HCT116 (cell line): ENCODE measurements around the gene PLOD2. TPM values are rescaled to one million over a fixed set of nuclear protein-coding genes. Genes with fewer than 3 reads are reported as not detected.

Experiments
- ATAC-seq: fragments of 200-7000 bp; cut with Tn5 transposase; 2 replicates; pipeline ENCODE4 v1.9.1; 2020; ENCODE audit warnings: mild to moderate bottlenecking, moderate library complexity
- BruUV-seq: library from RNA; stranded (reverse); fragments of 400-500 nt; replicated peaks from 2 replicates; lab custom pipeline; 2021; lab: Mats Ljungman, UMichigan
- CTCF ChIA-PET: fragments of 300-600 bp; sonication (Branson Sonifier 250); formaldehyde crosslinking; loops from one replicate; lab custom pipeline; 2021; ENCODE audit warnings: antibody characterized with exemption; lab: Charles Lee
- POLR2A ChIA-PET: fragments of 300-600, 350-600 bp; sonication (Branson Sonifier 250); formaldehyde crosslinking; loops from one replicate; lab custom pipeline; 2021; ENCODE audit warnings: antibody characterized with exemption; lab: Charles Lee
- RAD21 ChIA-PET, 2 experiments: fragments of 300-600 bp; sonication (Branson Sonifier 250); formaldehyde crosslinking; loops; one replicate each; lab custom pipeline; 2023; ENCODE audit warnings: low total read pairs in 2 of 2; ENCODE audit not compliant: uncharacterized antibody in 2 of 2, unreplicated experiment in 2 of 2, low non-redundant PET in 1 of 2; lab: Charles Lee
- DNase-seq: peaks from one replicate; pipeline ENCODE4 v3.0.0-alpha.2; 2010; ENCODE audit warnings: low read depth, low spot score
- H2AFZ ChIP-seq: fragments of 200-600 bp; shearing (Covaris generic), sonication (generic); 2 replicates; pipeline ENCODE4 v1.6.1; 2017; ENCODE audit warnings: low read depth, mixed run types, mixed read lengths, antibody characterized with exemption, low read length; ENCODE audit not compliant: poor library complexity, severe bottlenecking
- H3K27ac ChIP-seq: 2 replicates; pipeline ENCODE4 v1.5.1; 2012; ENCODE audit warnings: low read depth, low read length
- H3K27me3 ChIP-seq: fragments of 200-600 bp; sonication (generic); 2 replicates; pipeline ENCODE4 v1.6.1; 2016; ENCODE audit warnings: mixed run types, low read length, mixed read lengths; ENCODE audit not compliant: insufficient read depth
- H3K36me3 ChIP-seq, 2 experiments: fragments of 200-500 bp in 1 of 2; fragments of 200-600 bp in 1 of 2; sonication (Bioruptor generic) in 1 of 2; sonication (generic) in 1 of 2; 2 replicates each; pipeline versions ENCODE4 v1.5.1 to v1.6.1; 2014 to 2016; ENCODE audit warnings: low read length in 2 of 2, inconsistent platforms in 1 of 2, mixed read lengths in 1 of 2, mixed run types in 1 of 2; ENCODE audit not compliant: insufficient read depth in 2 of 2, control insufficient read depth in 1 of 2
- H3K4me1 ChIP-seq, 2 experiments: fragments of 200-600 bp in 1 of 2; sonication (generic) in 1 of 2; 2 replicates each; pipeline versions ENCODE4 v1.5.1 to v1.6.1; 2012 to 2017; ENCODE audit warnings: low read length in 2 of 2, inconsistent platforms in 1 of 2, mild to moderate bottlenecking in 1 of 2, mixed read lengths in 1 of 2, mixed run types in 1 of 2, moderate library complexity in 1 of 2; ENCODE audit not compliant: insufficient read depth in 2 of 2, control insufficient read depth in 1 of 2
- H3K4me2 ChIP-seq: fragments of 200-600 bp; sonication (generic); 2 replicates; pipeline ENCODE4 v1.6.1; 2017; ENCODE audit warnings: mixed run types, low read length, mixed read lengths
- H3K4me3 ChIP-seq, 2 experiments: fragments of 200-600 bp in 1 of 2; sonication (generic) in 1 of 2; replicated peaks in 1 of 2; 2 replicates each; pipeline ENCODE4 v1.5.1; 2011 to 2016; ENCODE audit warnings: low read length in 2 of 2, control low read depth in 1 of 2, low read depth in 1 of 2, mild to moderate bottlenecking in 1 of 2, mixed read lengths in 1 of 2, mixed run types in 1 of 2
- H3K79me2 ChIP-seq: fragments of 200-600 bp; sonication (generic); 2 replicates; pipeline ENCODE4 v1.6.1; 2017; ENCODE audit warnings: mild to moderate bottlenecking, mixed run types, low read length, moderate library complexity, mixed read lengths; ENCODE audit not compliant: insufficient read depth
- H3K9ac ChIP-seq: fragments of 200-600 bp; sonication (generic); 2 replicates; pipeline ENCODE4 v1.6.1; 2016; ENCODE audit warnings: low read length, mixed read lengths
- H3K9me2 ChIP-seq: fragments of 200-600 bp; sonication (generic), shearing (Covaris generic); 2 replicates; pipeline ENCODE4 v1.6.1; 2017; ENCODE audit warnings: mixed run types, mild to moderate bottlenecking, moderate library complexity; ENCODE audit not compliant: insufficient read depth
- H3K9me3 ChIP-seq, 2 experiments: fragments of 200-500 bp in 1 of 2; fragments of 200-600 bp in 1 of 2; sonication (Bioruptor generic) in 1 of 2; sonication (generic) in 1 of 2; 2 replicates each; pipeline ENCODE4 v1.6.1; 2014 to 2017; ENCODE audit warnings: low read length in 2 of 2, mixed read lengths in 2 of 2, inconsistent platforms in 1 of 2, low read depth in 1 of 2, mild to moderate bottlenecking in 1 of 2, mixed run types in 1 of 2, moderate library complexity in 1 of 2; ENCODE audit not compliant: control insufficient read depth in 1 of 2, insufficient read depth in 1 of 2
- H4K20me1 ChIP-seq: fragments of 200-600 bp; sonication (generic), shearing (Covaris generic); 2 replicates; pipeline ENCODE4 v1.6.1; 2017; ENCODE audit warnings: mixed run types, mild to moderate bottlenecking, moderate library complexity; ENCODE audit not compliant: insufficient read depth
- ATF3 ChIP-seq: IDR thresholded peaks from 2 replicates; pipeline ENCODE4 v1.6.1; 2012
- CEBPB ChIP-seq: IDR thresholded peaks from 2 replicates; pipeline ENCODE4 v1.6.1; 2012; ENCODE audit warnings: low read depth
- ELF1 ChIP-seq: IDR thresholded peaks from 2 replicates; pipeline ENCODE4 v1.6.1; 2012; ENCODE audit warnings: low read depth, borderline replicate concordance
- FOSL1 ChIP-seq: IDR thresholded peaks from 2 replicates; pipeline ENCODE4 v1.6.1; 2012; ENCODE audit warnings: low read depth
- JUND ChIP-seq: IDR thresholded peaks from 2 replicates; pipeline ENCODE4 v1.6.1; 2012
- POLR2A ChIP-seq: IDR thresholded peaks from 2 replicates; pipeline ENCODE4 v1.7.0; 2011; ENCODE audit warnings: borderline replicate concordance; ENCODE audit not compliant: insufficient read depth, insufficient read length; ENCODE audit errors: extremely low read depth
- POLR2AphosphoS5 ChIP-seq: IDR thresholded peaks from 2 replicates; pipeline ENCODE4 v1.6.1; 2011; ENCODE audit warnings: mild to moderate bottlenecking, low read depth, low read length, moderate library complexity
- RAD21 ChIP-seq: IDR thresholded peaks from 2 replicates; pipeline ENCODE4 v1.6.1; 2012; ENCODE audit warnings: low read depth, mild to moderate bottlenecking
- SIN3A ChIP-seq: IDR thresholded peaks from 2 replicates; pipeline ENCODE4 v1.6.1; 2012; ENCODE audit warnings: low read depth
- TCF7L2 ChIP-seq: IDR thresholded peaks from 2 replicates; pipeline ENCODE4 v1.7.0; 2011; ENCODE audit warnings: borderline replicate concordance, inconsistent platforms; ENCODE audit not compliant: insufficient read depth, insufficient read length; ENCODE audit errors: extremely low read depth
- YY1 ChIP-seq: IDR thresholded peaks from 2 replicates; pipeline ENCODE4 v1.6.1; 2011; ENCODE audit warnings: low read length, low read depth, moderate library complexity, mild to moderate bottlenecking; ENCODE audit not compliant: insufficient replicate concordance; ENCODE audit errors: extremely low read depth
- ZBTB33 ChIP-seq: IDR thresholded peaks from 2 replicates; pipeline ENCODE4 v1.6.1; 2011; ENCODE audit warnings: mild to moderate bottlenecking, low read length, moderate library complexity; ENCODE audit not compliant: insufficient replicate concordance; ENCODE audit errors: extremely low read depth
- ZFX ChIP-seq: fragments of 450-650 bp; IDR thresholded peaks from 2 replicates; pipeline ENCODE4 v1.6.1; 2017
- ZNF274 ChIP-seq: fragments of 200-500 bp; sonication (Bioruptor generic); IDR thresholded peaks from 2 replicates; pipeline ENCODE4 v1.6.1; 2014; ENCODE audit warnings: mild to moderate bottlenecking, low read depth, low read length, inconsistent platforms
- intact Hi-C: fragments of 100-400 bp; cut with micrococcal nuclease; formaldehyde crosslinking; loops from 2 replicates; pipeline ENCODE4 v1.10.0; 2022
- total RNA-seq: library from RNA; stranded (reverse); gene quantifications from one replicate; pipeline ENCODE4 v1.2.1, GENCODE V29; 2021; ENCODE audit not compliant: unreplicated experiment
- TF ChIP-seq, protein P1 (sequence below), 3 experiments: fragments of 200-600 bp in 1 of 3; sonication (generic) in 1 of 3; IDR thresholded peaks in 2 of 3; conservative IDR thresholded peaks in 1 of 3; 2 replicates each; pipeline ENCODE4 v1.5.1; 2012 to 2017; ENCODE audit warnings: low read depth in 2 of 3, low read length in 2 of 3, antibody characterized with exemption in 1 of 3, borderline replicate concordance in 1 of 3, control low read depth in 1 of 3, mild to moderate bottlenecking in 1 of 3, mixed read lengths in 1 of 3, mixed run types in 1 of 3, moderate library complexity in 1 of 3; ENCODE audit not compliant: insufficient read depth in 1 of 3
- TF ChIP-seq, protein P2 (sequence below): IDR thresholded peaks from 2 replicates; pipeline ENCODE4 v1.6.1; 2012

PLOD2 gene
- total RNA-seq, 1 experiment from 2014 or later = 25.8 TPM

DNA sequence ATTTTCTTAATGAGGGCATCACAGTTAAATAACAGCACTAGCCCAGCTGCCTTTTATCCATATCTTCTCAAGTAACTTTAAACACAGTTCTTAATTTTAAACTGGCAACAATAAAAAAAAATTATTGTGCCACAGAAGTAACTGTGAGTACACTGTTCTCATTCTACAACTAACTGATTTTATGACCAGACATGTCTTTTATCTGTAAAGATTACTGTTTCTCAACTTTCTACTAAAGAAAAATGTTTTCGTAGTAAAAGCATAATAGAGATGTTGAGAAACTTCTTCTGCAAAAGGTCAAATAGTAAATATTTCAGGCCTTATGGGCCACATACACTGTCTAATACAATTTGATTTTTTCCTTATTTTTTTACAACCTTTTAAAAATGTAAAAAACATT is 32.0 kb downstream of the PLOD2 start:
- no peaks in the 10 kb centered on the region for H3K36me3 ChIP-seq
- no peaks in the 10 kb centered on the region for H3K79me2 ChIP-seq

GRCh38 chr3:146128179-146128578 is 32.8 kb downstream of the PLOD2 start:
- H3K4me3 ChIP-seq = no peak overlapping the region
- POLR2A ChIA-PET = no interaction called here
- CTCF ChIA-PET = no interaction called here
- H3K36me3 ChIP-seq = no peaks in the 10 kb centered on the region
- H3K9me3 ChIP-seq = no peaks in the 10 kb centered on the region
- H3K27me3 ChIP-seq = no peaks in the 10 kb centered on the region
- no peak overlapping the region for H3K27ac ChIP-seq
- no peak overlapping the region for H2AFZ ChIP-seq
- no peaks in the 10 kb centered on the region for H3K79me2 ChIP-seq
- H3K4me2 ChIP-seq = no peak overlapping the region
- ATAC-seq = no peak
- no TSS peak for BruUV-seq
- RAD21 ChIA-PET = no interaction called here
- DNase-seq = no peak
- H3K4me1 ChIP-seq = peaks cover 7% of the 10 kb centered on the region in 2 experiments
- intact Hi-C loops = no loop called here
- no peaks in the 10 kb centered on the region for H4K20me1 ChIP-seq
- H3K9ac ChIP-seq = no peak overlapping the region
- TF ChIP-seq SIN3A (no peak), ZBTB33 (no peak), YY1 (no peak), ZFX (no peak), POLR2AphosphoS5 (no peak), ATF3 (no peak), FOSL1 (no peak), ZNF274 (no peak), ELF1 (no peak), TCF7L2 (no peak), JUND (no peak), POLR2A (no peak), RAD21 (no peak)
- TF ChIP-seq, protein P1, sequence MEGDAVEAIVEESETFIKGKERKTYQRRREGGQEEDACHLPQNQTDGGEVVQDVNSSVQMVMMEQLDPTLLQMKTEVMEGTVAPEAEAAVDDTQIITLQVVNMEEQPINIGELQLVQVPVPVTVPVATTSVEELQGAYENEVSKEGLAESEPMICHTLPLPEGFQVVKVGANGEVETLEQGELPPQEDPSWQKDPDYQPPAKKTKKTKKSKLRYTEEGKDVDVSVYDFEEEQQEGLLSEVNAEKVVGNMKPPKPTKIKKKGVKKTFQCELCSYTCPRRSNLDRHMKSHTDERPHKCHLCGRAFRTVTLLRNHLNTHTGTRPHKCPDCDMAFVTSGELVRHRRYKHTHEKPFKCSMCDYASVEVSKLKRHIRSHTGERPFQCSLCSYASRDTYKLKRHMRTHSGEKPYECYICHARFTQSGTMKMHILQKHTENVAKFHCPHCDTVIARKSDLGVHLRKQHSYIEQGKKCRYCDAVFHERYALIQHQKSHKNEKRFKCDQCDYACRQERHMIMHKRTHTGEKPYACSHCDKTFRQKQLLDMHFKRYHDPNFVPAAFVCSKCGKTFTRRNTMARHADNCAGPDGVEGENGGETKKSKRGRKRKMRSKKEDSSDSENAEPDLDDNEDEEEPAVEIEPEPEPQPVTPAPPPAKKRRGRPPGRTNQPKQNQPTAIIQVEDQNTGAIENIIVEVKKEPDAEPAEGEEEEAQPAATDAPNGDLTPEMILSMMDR (IDR thresholded peaks at IDR 0.05 in 2 of 3, conservative IDR thresholded peaks at IDR 0.05 in 1 of 3; ENCODE audit: borderline replicate concordance in 1 of 3, insufficient read depth in 1 of 3, low read depth in 2 of 3, low read length in 2 of 3) = no peak
- TF ChIP-seq, protein P2, sequence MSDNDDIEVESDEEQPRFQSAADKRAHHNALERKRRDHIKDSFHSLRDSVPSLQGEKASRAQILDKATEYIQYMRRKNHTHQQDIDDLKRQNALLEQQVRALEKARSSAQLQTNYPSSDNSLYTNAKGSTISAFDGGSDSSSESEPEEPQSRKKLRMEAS = no peak
- TF ChIP-seq, all 23 proteins: peak for 0
- H3K9me2 ChIP-seq = no peaks in the 10 kb centered on the region

More for the DNA sequence above, 32.0 kb downstream of the PLOD2 start:
- ChIA-PET CTCF (no interaction called here), POLR2A (no interaction called here), RAD21 (no interaction called here)
- no peaks in the 10 kb centered on the region for H4K20me1 ChIP-seq
- H3K27me3 ChIP-seq = no peaks in the 10 kb centered on the region
- no peak overlapping the region for H3K27ac ChIP-seq
- no TSS peak for BruUV-seq
- no peak overlapping the region for H3K4me2 ChIP-seq
- TF ChIP-seq CEBPB (no peak), POLR2A (no peak)
- ATAC-seq = no peak
- intact Hi-C loops = no loop called here
- DNase-seq = no peak
- no peak overlapping the region for H3K4me3 ChIP-seq
- no peak overlapping the region for H2AFZ ChIP-seq
- no peaks in the 10 kb centered on the region for H3K9me3 ChIP-seq
- peaks cover 7 to 10% of the 10 kb centered on the region in 2 experiments for H3K4me1 ChIP-seq
- H3K9ac ChIP-seq = no peak overlapping the region
- H3K9me2 ChIP-seq = no peaks in the 10 kb centered on the region
